GM12873 (cell line): ENCODE measurements around the gene CMSS1.

Source experiments
- TF ChIP-seq, protein P1 (sequence below): IDR thresholded peaks from 2 replicates; pipeline ENCODE4 v1.5.1; 2012; ENCODE audit warnings: low read depth, mild to moderate bottlenecking, moderate library complexity, low read length, control low read depth; ENCODE audit not compliant: insufficient read depth; ENCODE audit errors: missing control alignments

Gene CMSS1

DNA sequence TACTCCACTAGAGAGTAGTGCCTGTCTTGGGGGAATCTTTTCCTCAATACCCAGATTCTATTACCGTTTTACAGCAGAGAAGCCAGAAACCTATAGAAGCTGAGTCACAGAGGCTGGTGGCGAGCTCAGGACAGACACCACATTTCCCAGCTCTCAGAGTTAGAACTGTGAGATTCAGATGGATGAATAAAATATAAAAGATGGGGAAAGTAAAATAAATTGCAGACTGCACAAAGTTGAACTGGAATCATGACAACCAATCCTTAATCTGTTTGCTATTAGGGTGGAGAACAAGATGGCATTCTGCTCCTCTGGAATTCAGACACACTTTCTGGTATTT is 40.5 kb upstream of the CMSS1 start:
- TF ChIP-seq, protein P1, sequence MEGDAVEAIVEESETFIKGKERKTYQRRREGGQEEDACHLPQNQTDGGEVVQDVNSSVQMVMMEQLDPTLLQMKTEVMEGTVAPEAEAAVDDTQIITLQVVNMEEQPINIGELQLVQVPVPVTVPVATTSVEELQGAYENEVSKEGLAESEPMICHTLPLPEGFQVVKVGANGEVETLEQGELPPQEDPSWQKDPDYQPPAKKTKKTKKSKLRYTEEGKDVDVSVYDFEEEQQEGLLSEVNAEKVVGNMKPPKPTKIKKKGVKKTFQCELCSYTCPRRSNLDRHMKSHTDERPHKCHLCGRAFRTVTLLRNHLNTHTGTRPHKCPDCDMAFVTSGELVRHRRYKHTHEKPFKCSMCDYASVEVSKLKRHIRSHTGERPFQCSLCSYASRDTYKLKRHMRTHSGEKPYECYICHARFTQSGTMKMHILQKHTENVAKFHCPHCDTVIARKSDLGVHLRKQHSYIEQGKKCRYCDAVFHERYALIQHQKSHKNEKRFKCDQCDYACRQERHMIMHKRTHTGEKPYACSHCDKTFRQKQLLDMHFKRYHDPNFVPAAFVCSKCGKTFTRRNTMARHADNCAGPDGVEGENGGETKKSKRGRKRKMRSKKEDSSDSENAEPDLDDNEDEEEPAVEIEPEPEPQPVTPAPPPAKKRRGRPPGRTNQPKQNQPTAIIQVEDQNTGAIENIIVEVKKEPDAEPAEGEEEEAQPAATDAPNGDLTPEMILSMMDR: no peak

DNA sequence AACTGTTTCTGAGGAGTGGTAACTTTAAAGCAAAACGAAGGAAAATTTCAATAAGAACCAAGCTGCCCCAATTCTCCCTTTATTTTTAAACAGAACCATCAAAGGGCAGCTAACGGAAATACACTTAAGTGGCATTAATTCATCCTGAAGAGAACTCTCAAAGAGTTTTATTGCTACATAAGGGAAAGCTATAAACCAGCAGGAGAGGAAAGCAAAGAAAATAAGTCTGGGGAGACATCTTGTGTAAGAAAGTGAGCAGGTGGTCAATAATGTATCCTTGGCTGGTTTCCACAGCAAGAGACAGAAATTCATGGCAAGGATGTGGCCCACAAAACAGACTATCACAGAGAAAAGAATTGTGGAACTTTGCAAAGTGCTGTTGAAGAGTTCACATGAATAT is 40.0 kb upstream of the CMSS1 start:
- TF ChIP-seq, protein P1: no peak

DNA sequence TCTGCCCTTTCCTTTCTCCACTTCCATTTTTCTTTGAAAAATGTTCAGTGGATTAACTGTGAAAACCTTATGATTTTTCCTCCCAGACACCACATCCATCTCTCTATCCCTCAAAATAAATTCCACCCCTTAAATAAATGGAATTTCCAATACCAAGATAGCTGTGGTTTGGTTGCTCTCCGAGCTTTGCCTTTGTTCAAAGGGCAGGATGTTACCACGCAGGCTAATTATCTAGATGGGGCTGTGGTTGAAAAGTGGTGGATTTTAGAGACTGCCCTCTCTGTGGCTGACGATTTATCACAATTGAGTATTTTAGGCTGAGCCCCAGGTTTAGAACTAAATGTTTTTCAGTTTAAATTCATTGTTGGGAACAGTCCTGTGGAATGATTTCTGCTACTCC is 36.9 kb upstream of the CMSS1 start:
- TF ChIP-seq, protein P1: no peak

DNA sequence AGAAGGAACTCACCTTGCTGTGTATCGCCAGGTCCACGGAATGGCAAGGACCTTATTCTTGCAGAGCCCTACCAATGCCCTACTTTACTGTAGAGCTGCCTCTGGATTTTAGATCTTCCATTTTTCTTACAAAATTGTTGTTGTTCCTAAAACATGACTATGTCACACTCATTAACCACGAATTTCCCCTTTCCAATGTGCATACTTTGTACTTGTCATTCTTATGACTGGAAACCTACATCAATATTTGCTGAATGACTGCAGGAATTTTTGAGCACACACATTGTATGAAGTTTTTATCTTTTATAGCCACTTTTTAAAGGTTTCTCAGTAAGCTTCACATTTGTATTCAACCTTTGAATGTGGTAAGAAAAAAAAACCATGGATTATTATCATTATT is 35.9 kb upstream of the CMSS1 start:
- TF ChIP-seq, protein P1: no peak

DNA sequence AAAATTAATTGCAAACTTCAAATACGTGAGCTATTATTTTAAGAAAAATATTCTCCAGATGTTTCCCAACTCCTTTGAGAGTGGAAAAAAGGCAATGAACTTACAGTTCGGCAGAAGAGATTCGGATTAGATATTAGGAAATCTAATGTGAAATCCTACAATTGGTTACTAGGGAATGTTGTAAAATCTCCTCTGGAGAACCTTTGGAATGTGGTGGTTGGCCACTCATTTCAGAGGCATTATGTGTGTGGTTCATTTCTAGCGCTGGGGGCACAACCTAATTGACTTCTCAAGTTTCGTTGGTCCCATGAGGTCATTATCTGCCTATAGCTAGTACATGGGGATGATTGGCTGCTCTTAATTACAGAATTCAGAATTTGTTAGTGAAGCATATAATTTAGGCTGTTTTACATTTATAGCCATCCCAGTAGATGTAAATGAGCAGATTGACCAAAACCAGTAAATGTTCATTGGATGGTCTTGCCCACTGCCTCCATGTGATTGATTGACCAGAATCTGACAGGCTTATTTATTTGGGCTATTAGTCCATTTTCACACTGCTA is 34.6 kb upstream of the CMSS1 start:
- TF ChIP-seq, protein P1: no peak

DNA sequence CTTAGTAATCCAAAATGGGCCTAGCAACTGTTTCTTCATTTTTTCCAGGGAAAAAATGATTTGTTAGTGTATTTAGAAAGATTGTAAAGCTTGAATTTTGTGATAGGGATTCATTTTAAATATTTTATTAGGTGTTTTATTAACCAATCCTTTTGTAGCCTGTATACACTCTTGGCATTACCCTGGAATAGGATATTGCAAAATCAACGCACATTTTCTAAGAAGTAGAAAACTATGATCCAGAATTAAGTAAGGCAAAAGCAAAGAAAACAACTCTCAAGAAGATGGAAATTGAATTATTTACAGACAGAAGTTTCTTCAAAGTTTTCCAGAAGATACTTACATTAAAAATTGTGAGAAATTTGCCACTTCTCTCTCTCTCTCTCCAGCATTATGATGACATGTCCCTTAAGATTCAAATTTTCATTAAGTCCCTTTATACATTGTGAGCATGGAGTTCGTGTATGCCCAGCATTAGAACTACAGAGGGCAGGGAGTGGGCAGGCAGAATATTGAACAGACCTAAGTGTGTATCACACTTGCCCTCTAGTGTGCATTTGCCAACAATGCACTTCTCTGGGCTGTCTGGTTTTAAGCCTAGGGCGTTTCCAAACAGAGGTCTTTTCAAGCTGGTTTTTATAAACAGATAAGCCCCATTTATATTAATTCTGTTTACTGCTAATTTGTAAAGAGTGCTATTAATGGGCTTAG is 28.5 kb upstream of the CMSS1 start:
- TF ChIP-seq, protein P1: peak; percentile 72

DNA sequence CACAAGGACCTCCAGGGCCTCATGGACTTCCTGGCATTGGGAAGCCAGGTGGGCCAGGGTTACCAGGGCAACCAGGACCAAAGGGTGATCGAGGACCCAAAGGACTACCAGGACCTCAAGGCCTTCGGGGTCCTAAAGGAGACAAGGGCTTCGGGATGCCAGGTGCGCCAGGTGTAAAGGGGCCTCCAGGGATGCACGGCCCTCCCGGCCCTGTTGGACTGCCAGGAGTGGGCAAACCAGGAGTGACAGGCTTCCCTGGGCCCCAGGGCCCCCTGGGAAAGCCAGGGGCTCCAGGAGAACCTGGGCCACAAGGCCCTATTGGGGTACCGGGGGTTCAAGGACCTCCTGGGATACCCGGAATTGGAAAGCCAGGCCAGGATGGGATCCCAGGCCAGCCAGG is 23.2 kb upstream of the CMSS1 start:
- TF ChIP-seq, protein P1: no peak
